Mucosa of gallbladder (tissue), 1 donor: ENCODE measurements around the gene TRIM7. TPM values are rescaled to one million over a fixed set of nuclear protein-coding genes. Genes with fewer than 3 reads are reported as not detected.
"Not testable (repeated sequence)": the region's sequence is repeated elsewhere in the genome, so short reads cannot be mapped to it uniquely, and the experiment has no call there.

Source experiments
- DNase-seq: peaks from one replicate; pipeline ENCODE4 v3.0.0-alpha.2; 2020; ENCODE audit warnings: low spot score
- total RNA-seq: library from RNA; stranded (reverse); gene quantifications from one replicate; pipeline ENCODE4 v1.2.1, GENCODE V29; 2021
- donor health status: DM: no; HTN: no; CAD: no.

TRIM7 gene
- total RNA-seq, 1 donor from 2014 or later, result 1.2 TPM

DNA sequence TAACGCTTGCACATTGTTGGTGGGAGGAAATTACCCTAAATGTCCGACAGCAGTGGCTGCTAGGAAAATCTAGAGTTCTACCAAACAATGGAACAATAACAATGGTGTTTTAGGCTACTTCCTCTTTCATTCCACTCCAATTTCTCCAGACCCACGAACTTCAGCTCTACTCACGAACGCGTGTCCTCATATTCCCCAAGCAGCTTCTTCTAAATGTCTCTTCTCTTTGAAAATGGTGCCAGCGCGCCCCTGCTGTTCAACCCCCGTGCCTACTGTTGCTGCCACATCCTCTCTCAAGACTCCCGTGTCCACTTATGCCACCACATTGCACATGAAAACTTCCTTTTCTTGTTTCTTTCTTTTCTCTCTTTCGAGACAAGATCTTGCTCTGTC is 32.0 kb downstream of the TRIM7 start:
- no peak for DNase-seq

DNA sequence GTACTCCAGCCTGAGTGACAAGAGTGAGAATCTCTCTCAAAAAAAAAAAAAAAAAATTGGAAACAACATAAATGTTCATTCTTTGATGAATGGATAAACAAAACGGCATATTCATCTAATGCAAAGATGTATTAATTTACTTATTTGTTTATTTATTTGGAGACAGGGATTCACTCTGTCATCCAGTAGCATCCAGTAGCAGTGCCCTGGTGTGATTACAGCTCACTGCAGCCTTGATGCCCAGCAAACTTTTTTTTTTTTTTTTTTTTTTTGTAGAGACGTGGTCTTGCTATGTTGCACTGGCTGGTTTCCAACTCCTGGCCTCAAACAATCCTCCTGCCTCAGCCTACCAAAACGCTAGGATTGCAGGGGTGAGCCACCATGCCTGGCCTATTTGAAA is 33.2 kb downstream of the TRIM7 start:
- DNase-seq, result no peak

DNA sequence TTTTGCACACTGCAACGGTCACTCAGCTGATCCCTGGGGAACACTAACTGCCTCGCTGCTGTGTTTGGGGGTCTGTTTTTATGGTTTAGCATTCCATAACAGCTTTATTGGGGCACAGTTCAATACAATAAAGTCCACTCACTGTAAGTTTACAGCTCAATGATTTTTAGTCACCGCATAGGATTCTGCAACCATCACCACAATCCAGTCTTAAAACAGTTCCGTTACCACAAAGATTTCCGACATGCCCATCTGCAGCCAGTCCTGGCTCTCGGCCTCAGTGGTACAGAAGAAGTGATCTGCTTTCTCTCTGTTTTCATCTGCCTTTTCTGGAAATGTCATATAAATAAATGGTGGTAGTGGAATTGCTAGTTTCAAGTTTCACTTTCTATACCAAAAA is 34.0 kb downstream of the TRIM7 start:
- DNase-seq, result no peak

DNA sequence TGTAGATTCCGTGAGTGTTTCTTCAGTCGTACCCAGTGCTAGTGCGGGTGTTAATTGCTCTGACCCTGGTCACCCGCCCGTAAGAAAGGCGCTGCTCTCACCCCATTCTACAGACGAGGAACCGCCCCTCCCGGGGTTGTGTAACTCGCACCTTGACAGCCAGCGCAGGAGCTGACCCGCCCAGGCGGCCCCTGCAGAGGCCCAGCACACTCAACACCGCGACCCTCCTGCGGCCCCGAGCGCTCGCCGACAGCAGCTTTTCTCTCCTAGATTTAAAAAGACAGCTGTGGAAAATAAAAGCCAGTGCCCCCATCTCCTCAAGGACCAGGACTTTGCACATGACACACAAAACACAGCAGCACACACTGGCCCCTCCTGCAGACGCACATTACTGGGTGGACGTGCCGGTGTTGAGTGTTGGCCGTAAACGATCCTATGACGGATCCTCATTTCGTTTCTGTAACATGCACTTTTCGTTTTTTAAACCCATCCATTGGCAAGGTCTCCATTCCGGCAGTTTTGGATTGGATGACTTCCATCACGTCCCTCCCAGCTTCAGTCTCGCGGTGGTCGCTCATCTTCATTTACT is 34.7 kb downstream of the TRIM7 start:
- no peak for DNase-seq

DNA sequence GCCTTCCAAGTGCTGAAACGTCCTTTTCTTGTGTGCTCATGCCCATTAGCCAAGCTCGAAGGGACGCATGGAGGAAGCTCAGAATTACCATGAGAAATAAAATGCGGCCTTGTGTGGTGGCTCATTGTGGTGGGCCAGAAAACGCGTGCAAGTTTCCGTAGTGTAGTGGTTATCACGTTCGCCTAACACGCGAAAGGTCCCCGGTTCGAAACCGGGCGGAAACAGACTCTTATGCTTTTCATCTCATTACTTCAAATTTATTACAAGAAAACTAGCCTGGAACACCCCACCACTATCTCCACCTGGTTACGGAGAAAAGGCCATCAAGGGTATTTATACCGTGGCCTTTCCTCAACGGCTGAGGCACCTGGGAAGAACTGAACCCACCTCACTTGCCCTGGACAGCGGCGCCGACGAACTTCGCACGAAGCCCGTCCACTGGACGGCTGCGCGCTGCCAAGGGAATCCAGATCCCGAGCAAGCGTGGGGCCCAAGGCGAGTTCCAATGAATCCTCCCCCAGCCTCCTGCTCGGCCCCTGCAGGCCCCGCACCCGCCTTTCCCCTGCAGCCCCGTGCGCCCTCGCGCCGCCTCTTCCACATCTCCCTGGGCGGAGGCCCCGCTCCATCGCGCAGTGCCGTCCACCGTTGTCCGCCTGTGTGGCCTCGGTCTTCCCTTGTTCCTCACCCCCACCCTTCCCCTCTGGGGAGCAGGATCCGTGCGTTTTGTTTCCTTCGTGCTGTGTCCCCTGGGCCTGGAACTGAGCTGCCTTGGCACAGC is 35.3 kb downstream of the TRIM7 start:
- DNase-seq, result not testable (repeated sequence)

DNA sequence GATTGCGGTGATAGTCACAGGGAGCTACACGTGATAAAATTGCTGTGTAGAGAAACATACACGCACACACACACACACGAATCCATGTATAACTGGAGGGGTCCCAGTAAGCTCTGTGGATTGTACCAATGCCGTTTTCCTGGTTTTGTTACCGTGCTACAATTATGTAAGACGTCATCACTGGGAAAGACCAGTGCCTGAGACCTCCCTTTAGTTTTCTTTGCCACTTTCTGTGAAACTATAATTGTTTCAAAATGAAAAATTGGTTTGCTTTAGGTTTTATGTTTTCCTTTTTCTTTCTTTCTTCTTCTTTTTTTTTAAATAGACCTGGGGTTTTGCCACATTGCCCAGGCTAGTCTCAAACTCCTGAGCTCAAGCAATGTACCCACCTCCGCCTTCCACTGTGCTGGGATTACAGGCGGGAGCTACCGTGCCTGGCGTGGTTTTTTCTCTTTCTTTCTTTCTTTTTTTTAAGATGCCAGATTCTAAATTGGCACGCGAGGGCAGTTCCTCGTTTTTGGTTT is 36.3 kb downstream of the TRIM7 start:
- no peak for DNase-seq

DNA sequence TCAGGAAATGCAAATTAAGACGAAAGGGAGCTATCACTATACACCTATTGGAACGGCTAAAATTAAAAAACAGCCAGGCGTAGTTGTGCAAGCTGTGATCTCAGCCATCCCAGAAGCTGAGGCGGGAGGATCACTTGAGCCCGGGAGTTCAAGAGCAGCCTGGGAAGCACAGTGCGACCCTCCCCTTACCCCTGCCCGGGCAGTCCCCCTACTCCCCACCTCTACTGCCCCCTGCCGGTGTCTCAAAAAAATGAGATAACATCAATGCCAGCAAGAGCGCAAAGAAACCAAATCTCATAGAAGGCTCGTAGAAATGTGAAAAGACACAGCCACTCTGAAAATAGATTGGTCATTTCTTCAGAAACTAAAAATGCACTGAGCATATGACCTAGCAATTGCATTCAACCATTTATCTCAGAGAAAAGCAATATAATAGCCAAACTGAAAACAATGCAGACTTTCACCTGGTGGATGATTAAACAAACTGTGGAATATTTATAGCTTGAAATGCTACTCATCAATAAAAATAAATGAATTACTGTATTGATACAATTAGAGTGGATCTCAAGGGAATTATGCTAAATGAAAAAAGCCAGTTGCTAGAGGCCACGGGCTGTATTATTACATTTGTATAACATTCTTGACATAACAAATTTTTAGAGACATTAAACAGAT is 37.0 kb downstream of the TRIM7 start:
- DNase-seq, result no peak

DNA sequence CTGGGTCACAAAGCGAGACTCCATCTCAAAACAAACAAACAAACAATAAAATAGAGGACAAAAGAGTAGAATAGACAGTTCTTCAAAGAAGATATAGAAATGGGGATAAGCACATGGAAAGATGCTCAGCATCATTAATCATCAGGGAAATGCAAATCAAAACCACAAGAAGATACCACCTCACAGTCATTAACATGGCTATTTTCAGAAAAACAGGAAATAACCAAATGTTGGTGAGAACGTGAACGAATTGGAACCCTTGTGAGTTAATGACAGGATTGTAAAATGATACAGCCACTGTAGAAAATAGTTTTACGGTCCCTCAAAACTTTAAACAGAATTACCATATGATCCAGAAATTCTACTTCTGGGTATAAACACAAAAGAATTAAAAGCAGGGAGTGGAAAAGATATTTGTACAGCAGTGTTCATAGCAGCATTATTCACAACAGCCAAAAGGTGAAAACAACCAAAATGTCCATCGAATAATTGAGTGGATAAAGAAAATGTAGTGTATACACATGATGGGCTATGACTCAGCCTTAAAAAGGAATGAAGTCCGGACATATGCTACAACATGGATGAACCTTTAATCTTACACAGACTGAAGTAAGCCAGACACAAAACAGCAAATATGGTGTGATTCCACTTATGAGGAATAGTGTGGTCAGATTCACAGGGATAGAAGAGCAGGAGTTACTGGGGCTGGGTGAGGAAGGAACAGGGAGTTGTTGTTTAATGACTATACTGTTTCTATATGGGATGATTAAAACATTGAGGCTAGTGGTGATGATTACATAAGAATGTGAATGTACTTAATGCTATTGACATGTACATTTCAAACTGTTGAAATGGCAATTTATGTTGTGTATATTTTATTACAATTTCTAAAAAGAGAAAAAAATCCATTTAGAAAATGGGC is 37.9 kb downstream of the TRIM7 start:
- DNase-seq, result no peak

DNA sequence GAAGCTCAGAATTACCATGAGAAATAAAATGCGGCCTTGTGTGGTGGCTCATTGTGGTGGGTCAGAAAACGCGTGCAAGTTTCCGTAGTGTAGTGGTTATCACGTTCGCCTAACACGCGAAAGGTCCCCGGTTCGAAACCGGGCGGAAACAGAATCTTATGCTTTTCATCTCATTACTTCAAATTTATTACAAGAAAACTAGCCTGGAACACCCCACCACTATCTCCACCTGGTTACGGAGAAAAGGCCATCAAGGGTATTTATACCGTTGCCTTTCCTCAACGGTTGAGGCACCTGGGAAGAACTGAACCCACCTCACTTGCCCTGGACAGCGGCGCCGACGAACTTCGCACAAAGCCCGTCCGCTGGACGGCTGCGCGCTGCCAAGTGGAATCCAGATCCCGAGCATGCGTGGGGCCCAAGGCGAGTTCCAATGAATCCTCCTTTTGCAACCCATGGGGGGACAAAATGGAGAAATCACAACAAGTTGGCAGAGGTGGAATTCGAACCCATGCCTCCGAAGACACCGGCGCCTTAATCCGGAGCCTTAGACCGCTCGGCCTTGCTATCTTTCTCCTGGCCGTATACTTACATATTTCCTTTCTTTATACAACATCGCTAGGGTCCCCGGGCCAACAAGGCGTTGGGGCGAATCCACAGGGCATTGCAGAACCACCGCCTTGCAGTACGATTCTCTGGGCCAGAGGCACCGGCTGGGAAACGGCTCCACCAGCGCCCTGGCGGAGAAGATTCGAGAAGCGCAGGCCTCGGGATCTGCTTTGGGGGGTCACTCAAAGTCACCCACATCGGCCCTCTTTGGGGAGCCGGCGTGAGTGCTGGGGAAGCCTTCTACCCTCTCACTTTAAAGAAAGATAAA is 40.7 kb downstream of the TRIM7 start:
- no peak for DNase-seq

DNA sequence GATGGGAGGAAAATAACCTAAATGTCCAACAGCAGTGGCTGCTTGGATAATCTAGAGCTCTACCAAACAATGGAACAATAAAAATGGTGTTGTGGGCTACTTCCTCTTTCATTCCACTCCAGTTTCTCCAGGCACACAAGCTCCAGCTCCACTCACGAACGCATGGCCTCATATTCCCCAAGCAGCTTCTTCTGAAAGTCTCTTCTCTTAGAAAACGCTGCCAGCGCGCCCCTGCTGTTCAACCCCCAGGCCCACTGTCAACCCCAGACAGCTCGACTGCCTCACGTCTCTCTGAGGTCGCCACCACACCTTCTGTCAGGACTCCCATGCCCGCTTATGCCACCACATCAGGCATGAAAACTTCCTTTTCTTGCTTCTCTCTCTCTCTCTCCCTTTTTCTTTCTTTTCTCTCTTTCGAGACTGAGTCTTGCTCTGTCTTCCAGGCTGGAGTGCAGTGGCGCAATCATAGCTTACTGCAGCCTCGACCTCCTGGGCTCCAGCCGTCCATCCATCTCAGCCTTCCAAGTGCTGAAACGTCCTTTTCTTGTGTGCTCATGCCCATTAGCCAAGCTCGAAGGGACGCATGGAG is 41.4 kb downstream of the TRIM7 start:
- DNase-seq, result no peak

DNA sequence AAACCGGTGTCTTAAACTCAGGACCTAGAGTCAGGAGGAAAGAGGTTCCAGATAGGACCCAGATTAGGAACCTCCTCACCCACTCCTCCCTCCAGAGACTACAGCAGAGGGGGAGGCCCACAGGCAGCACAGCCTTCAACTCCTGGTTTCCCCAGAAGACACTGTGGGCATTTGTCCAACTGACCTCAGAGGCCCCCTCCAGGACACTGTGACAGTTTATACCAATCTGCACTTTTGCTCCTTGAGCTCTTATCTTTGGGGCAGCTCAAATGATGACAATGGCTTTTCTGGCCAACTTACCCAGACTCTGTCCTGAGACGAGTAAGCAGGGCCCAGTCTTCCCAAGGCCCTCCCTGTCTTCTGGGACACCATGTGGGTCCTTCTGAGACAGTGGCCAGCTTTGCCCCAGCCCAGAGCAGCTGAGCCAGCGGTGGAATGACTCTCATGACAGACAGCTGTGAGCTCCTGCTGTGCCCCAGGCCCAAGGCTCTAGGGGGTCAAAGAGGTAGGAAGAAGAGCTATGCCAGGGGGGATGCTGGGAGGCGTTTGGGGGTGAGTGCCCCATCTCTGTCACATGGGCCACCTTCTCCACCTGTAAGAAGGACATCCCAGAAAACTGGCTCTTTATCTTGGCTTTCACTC is 43.3 kb downstream of the TRIM7 start:
- DNase-seq, result no peak

DNA sequence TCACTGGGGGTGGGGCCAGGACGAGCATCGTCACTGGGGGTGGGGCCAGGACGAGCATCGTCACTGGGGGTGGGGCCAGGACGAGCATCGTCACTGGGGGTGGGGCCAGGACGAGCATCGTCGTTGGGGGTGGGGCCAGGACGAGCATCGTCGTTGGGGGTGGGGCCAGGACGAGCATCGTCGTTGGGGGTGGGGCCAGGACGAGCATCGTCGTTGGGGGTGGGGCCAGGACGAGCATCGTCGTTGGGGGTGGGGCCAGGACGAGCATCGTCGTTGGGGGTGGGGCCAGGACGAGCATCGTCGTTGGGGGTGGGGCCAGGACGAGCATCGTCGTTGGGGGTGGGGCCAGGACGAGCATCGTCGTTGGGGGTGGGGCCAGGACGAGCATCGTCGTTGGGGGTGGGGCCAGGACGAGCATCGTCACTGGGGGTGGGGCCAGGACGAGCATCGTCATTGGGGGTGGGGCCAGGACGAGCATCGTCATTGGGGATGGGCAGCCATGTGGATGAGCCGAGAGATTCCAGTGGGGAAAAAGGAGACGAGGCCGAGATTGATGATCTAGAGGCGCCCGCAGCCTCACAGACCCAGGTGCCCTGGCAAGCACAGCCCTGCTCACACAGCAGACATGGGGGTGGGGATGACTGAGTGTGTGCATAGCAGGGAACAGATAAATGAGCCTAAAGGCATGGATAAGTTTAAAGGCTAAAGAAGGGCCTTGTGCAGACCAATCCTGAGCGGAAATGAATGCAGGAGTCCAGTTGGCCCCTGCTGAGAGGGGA is 44.1 kb downstream of the TRIM7 start:
- DNase-seq, result not testable (repeated sequence)

DNA sequence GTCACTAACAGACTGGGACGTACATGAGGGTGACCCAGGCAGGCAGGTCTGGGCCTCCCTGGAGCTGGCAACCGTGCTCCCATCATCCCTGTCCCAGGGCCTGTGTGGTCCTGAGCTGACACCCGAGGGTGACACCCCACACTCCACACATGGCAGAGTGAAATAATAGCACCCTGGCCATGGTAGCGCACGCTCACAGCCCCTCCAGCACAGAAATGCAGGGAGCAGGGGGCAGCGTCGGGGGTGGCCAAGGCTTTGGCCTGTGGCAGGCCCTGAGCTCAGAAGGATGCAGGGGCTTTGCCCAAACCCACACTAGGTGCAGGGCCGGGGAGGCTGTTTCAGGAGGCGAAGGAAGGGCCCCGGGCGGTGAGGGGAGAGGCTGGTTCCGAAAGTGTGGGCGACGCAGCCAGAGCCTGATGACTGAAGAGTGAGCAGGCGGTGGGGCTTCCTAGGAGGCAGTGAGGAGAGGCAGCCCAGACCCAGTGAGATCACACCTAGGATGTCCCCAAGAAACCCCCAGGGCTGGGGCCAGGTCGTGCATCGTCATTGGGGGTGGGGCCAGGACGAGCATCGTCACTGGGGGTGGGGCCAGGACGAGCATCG is 44.7 kb downstream of the TRIM7 start:
- DNase-seq, result no peak

DNA sequence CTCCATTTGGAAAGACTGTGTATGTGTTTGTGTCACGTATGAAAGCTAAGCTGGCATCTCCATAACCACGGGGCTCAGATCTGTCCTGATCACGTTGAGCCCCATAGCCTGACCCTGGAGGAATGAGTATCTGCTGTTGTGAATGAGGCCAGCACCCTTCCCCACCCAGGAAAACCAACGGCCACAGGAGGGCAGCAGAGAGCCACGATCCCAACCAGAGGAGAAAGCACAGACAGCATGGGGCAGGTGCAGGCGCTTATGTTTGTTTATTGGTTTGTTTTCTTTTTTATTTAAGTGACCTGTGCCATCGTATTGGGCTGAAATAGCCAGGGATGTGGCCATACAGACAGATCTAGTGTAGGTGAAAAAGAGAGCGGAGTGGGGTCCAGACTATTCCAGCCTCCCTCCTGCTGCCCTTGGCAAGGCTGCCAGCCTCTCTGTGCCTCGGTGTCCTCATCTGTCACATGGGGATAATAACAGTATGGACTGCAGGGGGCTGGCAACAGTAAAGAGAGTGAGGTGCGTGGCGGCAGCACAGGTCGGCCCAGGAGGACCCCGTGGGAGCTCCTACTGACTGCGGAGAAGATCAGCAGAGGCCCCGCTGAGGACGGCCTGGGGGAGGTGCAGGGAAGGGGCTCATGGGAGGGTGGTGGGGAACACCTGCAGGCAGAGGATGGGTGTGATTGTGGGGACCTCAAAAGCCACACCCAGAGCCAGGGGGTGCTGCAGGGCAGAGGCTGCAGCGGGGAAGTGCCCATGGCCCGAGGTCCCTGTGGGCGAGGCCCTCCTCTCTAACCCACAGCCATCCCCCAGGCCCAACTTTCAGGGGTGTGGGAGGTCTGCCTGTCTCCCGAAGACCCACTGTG is 45.5 kb downstream of the TRIM7 start:
- peak; percentile 87 for DNase-seq

DNA sequence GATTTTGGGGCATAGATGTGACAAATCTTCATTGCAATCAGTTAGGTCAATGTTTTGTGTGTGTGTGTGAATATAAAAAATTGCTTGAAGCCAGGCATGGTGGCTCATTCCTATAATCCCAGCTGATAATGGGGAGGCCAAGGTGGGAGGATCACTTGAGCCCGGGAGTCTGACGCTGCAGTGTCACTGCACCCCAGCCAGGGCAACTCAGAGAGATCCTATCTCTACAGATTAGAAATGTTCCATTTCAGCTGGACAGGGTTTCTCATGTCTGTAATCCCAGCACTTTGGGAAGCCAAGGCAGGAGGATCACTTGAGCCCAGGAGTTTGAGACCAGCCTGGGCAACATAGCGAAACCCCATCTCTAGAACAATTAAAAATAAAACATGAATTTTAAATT is 46.1 kb downstream of the TRIM7 start:
- DNase-seq, result no peak

DNA sequence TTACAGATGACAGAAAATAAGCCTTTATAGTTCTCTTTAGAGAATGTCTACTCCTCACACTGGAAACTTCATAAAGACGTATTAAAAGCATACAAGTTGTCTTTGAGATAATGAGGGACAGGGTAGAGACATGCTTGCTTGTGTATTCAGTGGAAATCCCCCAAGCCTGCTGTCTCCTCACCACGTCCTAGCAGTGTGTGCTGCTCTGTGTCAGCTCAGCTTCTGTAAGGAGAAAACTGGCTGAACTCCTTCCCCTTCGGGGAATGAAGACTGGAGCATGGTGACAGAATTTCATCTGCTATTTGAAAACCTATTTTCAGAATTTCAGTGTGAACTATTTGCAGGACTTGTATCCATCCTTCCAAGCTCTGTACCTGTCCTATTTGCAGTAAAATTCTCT is 48.2 kb downstream of the TRIM7 start:
- DNase-seq, result no peak

DNA sequence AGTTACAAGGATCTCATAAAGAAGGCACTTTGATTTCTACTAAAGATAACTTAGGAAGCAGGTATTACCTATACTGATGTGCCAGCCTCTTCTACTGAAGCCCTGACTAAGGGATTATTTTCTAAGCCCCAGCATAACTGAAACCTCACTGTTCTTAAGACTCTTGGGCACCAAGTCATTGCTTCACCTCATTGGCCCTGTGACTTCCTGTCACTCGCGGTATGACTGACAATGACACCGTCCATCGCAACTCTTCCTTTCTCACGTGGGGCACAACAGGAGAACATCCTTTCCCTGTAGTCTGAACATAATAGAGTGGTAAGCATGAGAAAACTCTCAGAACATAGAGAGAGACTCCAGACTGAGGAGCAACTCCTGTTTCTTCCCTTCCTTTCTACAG is 51.2 kb downstream of the TRIM7 start:
- no peak for DNase-seq

DNA sequence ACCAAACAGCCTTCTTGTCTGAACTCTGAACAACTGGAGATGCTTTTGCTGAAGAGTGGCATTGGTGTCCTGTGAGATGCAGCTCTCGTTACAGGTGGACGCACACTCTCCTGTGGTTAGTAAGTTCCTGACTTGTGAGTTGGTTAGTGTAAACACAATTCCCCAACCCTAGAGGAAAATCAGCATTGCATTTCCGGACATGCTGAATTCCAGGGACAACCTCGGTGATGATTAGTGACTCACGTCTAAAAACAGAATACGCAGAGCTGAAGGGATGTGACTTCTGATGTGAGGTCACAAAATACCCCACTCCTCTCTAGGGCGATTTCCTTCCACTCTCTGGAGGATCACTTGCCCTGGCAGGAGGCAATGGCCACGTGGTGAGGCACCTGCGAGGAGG is 52.6 kb downstream of the TRIM7 start:
- DNase-seq, result no peak
